GM19328 (cell line): ENCODE results near the gene EXOSC10.
"Not testable (repeated sequence)": the region's sequence is repeated elsewhere in the genome, so short reads cannot be mapped to it uniquely, and the experiment has no call there.

Experiments
- ATAC-seq: cut with Tn5 transposase; IDR thresholded peaks from one replicate; pipeline ENCODE4 v1.9.1; 2021; ENCODE audit warnings: mild to moderate bottlenecking, moderate library complexity; ENCODE audit not compliant: unreplicated experiment

EXOSC10 gene

DNA sequence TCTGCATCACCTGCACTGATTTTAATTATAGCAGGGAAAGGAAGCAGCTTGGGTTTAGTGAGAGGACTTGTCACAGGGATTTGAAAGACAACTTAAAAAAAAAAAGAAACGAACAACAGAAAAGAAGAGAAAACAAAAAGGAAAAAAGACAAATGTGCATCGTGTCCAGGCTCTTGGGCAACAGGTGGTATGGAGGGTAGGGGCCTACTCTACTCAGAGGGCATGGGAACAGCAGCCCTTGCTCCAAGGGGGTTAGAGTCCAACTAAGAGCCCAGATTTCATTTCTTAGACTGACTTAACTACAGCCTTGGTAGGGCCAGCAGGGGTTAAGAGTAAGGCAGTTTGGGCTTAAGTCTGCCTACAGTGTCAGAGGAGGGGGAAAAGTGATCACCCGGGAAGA, 15.3 kb upstream of the EXOSC10 start:
- no peak for ATAC-seq

DNA sequence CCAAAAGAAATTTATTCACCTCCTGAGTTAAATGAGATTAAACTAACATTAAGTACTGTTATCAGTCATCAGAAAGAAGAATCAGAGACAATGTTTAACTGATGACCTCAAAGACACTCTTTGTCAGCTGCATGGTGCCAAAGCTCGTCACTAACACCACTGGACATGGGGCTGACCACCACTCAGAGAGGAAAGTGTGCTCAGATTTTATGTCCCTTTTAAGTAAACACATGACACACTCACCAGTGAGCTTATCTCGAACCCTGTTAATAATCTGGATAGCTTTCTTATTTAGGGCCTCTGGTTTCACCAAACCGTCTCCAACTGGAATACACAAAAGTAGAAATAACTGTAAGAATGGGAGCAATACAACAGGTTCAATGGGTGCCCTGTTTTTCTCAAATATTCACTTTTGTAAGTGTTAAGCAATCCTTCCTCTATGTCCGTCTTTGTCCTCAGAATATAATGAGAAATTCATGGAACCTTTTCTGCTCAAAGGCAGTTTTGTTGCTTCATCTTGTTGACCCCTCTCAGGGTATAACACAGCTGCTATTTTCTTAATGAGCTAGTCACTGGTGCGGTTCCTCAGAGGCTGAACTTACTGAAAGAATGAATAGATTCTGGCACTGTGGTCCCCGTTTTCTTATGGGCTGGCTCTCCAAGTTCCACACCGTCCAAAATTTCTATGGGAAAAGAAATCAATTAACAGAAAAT, 9.5 kb upstream of the EXOSC10 start:
- no peak for ATAC-seq

DNA sequence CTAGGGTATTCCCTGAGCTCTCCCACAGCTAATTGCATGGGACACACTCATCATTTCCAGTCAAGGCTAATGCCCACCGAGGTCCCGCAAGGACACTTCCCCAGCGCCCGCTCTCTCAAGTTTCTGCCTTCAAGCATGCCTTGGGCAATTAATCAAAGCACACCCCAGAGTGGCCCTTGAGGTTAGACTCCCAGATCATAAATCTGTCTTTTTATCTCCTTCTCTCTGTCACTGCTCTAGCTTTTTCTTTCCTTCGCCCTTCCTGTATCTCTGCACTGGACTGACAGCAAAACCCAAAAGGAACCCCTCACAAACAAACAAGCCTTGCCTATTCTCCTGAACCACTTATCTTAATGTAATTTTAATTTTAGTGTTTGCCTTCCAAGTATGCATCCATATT, 7.9 kb upstream of the EXOSC10 start:
- no peak for ATAC-seq

DNA sequence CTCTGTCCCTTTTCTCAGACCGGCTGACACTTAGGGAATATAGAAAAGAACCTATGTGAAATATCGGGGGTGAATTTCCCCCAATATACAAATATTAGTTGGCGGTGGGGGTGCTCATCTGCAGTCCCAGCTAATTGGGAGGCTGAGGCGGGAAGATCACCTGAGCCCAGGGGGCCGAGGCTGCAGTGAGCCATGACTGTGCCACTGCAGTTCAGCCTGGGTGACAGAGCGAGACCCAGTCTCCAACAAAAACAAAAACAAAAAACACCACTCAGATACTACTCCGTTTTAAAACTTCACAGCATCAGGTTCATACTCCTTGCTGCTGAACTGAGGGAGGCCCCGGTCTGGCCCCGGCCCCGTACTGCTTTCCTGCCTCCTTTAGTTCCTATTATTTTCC, 5.9 kb upstream of the EXOSC10 start:
- ATAC-seq, result no peak

- no peak for ATAC-seq
Measured at GRCh38 chr1:11101347-11101746, 1.7 kb upstream of the EXOSC10 start.

DNA sequence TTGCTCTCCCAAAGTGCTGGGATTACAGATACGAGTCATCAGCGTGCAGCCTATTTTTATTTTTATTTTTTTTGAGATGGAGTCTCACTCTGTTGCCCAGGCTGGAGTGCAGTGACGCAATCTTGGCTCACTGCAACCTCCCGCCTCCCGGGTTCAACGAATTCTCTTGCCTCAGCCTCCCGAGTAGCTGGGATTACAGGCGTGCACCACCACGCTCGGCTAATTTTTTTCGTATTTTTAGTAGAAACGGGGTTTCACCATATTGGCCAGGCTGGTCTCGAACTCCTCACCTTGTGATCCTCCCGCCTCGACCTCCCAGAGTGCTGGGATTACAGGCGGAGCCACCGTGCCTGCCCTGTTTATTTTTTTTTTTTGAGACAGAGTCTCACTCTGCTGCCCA, 1.1 kb upstream of the EXOSC10 start:
- not testable (repeated sequence) for ATAC-seq

DNA sequence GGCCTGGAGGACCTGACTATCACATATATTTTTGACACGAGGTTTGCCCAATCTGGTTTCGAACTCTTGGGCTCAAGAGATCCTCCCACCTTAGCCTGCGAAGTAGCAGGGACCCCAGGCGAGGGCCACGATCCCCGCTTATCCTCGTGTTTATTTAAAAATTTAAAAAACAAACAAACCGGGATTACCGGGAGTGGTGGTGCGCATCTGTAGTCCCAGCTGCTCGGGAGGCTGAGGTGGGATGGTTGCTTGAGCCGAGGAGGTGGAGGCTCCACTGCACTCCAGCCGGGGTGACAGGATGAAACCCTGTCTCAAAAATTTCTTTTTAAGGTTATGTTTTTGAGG, 452 bp upstream of the EXOSC10 start:
- no peak for ATAC-seq

GRCh38 chr1:11098931-11099309, 749 bp downstream of the EXOSC10 start:
- no peak for ATAC-seq

GRCh38 chr1:11083784-11084183, 15.9 kb downstream of the EXOSC10 start:
- ATAC-seq, result not testable (repeated sequence)

GRCh38 chr1:11080931-11081330, 18.7 kb downstream of the EXOSC10 start:
- ATAC-seq, result no peak

- no peak for ATAC-seq
Measured at GRCh38 chr1:11078631-11079030, 21.0 kb downstream of the EXOSC10 start.

DNA sequence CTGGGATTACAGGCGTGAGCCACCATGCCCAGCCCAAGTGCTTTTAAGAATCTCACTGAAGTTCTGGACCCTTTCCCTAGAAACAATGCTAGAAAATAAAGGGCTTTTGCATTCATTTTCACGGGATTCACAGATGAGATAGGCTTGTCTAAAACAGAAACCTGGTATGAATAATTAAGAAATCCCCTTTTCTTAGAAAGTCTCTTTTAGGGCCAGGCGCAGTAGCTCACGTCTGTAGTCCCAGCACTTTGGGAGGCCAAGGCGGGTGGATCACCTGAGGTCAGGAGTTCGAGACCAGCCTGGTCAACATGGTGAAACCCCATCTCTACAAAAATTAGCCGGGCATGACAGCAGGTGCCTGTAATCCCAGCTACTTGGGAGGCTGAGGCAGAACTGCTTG, 26.3 kb downstream of the EXOSC10 start:
- not testable (repeated sequence) for ATAC-seq

- no peak for ATAC-seq
Measured at GRCh38 chr1:11072216-11072917, 27.3 kb downstream of the EXOSC10 start.

GRCh38 chr1:11071463-11072215, 28.0 kb downstream of the EXOSC10 start:
- ATAC-seq, result no peak

GRCh38 chr1:11070876-11071275, 28.8 kb downstream of the EXOSC10 start:
- ATAC-seq, result no peak

DNA sequence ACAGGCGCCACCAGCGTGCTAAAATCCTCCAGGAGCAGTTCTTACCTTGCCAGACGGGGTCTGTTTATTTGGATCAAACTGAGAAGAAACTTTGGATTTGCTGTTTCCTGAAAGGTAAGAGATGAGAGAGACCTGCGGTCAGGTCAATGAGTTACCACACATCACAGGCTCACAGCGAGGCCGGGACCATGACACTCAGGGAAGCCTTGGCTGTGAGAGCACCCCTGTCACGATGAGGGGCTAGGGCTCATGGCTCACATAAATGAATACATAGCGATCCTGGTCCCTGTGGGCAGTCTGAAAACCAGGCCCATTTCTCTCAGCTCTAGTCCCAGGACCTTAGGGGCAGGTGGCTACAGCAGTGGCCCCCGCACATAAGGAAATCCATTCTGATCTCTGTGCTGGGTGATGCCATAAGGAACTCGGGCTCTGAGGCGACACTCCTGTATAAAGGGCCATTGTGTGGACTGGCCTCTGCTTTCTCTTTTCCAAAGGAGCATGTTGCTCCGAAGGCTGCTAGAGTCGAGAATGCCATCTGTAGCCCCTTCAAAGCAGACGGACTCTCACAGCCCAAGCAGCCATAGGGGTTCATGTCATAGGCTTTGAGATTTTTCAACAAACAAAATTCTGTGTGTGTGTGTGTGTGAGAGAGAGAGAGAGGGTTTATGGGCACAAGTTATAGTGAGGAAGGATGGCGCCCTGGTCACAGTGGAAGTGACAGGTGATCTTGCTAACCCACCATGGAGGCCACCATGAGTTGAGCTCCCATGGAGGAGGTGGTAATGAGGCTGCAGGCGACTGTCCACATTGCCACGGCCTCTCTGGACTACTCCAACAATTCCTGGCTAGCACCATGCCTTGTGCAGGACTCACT, 30.8 kb downstream of the EXOSC10 start:
- ATAC-seq, result no peak

- ATAC-seq, result no peak
Measured at GRCh38 chr1:11067716-11068599, 31.7 kb downstream of the EXOSC10 start.

DNA sequence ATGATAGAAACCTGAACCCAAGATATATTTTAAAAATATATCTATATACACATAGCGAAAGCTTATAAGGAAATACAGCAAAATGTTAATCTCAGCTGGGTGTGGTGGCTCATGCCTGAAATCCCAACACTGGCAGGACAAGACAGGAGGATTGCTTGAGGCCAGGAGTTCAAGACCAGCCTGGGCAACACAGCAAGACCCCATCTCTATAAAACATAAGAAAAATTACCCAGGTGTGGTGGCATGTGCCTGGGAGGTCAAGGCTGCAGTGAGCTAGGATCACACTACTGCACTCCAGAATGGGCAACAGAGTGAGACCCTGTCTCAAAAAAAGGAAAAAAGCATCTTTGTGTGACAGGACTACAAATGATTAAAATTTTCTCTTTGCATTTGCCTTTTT, 33.9 kb downstream of the EXOSC10 start:
- no peak for ATAC-seq

- no peak for ATAC-seq
Measured at GRCh38 chr1:11064942-11065341, 34.7 kb downstream of the EXOSC10 start.

- not testable (repeated sequence) for ATAC-seq
Measured at GRCh38 chr1:11063937-11064537, 35.6 kb downstream of the EXOSC10 start.
